Immature natural killer cell (primary cell): ENCODE results near the gene FOXF1. TPM values are rescaled to one million over a fixed set of nuclear protein-coding genes. Genes with fewer than 3 reads are reported as not detected.

Experiments
- DNase-seq, 3 donors: peaks; one replicate each; pipeline ENCODE4 v3.0.0; 2022; ENCODE audit warnings: mixed read lengths in 1 of 3
- H3K27ac Mint-ChIP-seq, 6 donors: one replicate each; pipeline ENCODE4 v1.8.0; 2020; ENCODE audit warnings: mixed read lengths in 6 of 6, mild to moderate bottlenecking in 5 of 6, inconsistent platforms in 4 of 6, moderate library complexity in 3 of 6
- H3K27me3 Mint-ChIP-seq, 3 donors: one replicate each; pipeline ENCODE4 v1.8.0; 2020 to 2021; ENCODE audit warnings: low read depth in 3 of 3, mild to moderate bottlenecking in 3 of 3, mixed read lengths in 3 of 3, moderate library complexity in 3 of 3, inconsistent platforms in 1 of 3
- H3K36me3 Mint-ChIP-seq, 3 donors: one replicate each; pipeline ENCODE4 v1.8.0; 2020; ENCODE audit warnings: mixed read lengths in 3 of 3, inconsistent platforms in 2 of 3, mild to moderate bottlenecking in 2 of 3
- H3K4me1 Mint-ChIP-seq, 2 donors: one replicate each; pipeline ENCODE4 v1.8.0; 2020; ENCODE audit warnings: inconsistent platforms in 2 of 2, mild to moderate bottlenecking in 2 of 2, mixed read lengths in 2 of 2, moderate library complexity in 1 of 2
- H3K4me3 Mint-ChIP-seq, 5 donors: one replicate each; pipeline ENCODE4 v1.8.0; 2020; ENCODE audit warnings: mild to moderate bottlenecking in 5 of 5, mixed read lengths in 5 of 5, inconsistent platforms in 3 of 5, moderate library complexity in 3 of 5
- H3K9me3 Mint-ChIP-seq, 6 donors: one replicate each; pipeline ENCODE4 v1.8.0; 2020; ENCODE audit warnings: mild to moderate bottlenecking in 6 of 6, mixed read lengths in 6 of 6, inconsistent platforms in 4 of 6, moderate library complexity in 3 of 6
- polyA plus RNA-seq, 3 donors: library from polyadenylated mRNA; unstranded; fragments of 300-500 nt; fragmentation: Illumina TruSeq; gene quantifications; one replicate each; pipeline ENCODE4 v1.2.3, GENCODE V29; 2021

Gene FOXF1
- polyA plus RNA-seq, 3 donors from 2014 or later = not detected

- Mint-ChIP-seq H3K27me3 (peaks cover 38 to 55% (median 49%) of the 10 kb centered on the region in 3 donors), H3K4me3 (peak overlapping the region in 1 of 5 donors; percentile 63), H3K4me1 (peaks cover 13 to 24% of the 10 kb centered on the region in 2 donors), H3K9me3 (peaks cover 0 to 2% (median 0%) of the 10 kb centered on the region in 6 donors), H3K27ac (no peak overlapping the region), H3K36me3 (peaks cover 3 to 7% (median 3%) of the 10 kb centered on the region in 3 donors)
- DNase-seq = no peak
Measured at GRCh38 chr16:86504315-86505184, 5.8 kb upstream of the FOXF1 start.

- peaks cover 0 to 2% (median 0%) of the 10 kb centered on the region in 6 donors for H3K9me3 Mint-ChIP-seq
- H3K4me3 Mint-ChIP-seq = peak overlapping the region in 1 of 5 donors; percentile 63
- peaks cover 32 to 52% (median 49%) of the 10 kb centered on the region in 3 donors for H3K27me3 Mint-ChIP-seq
- H3K36me3 Mint-ChIP-seq = peaks cover 3 to 7% (median 3%) of the 10 kb centered on the region in 3 donors
- no peak for DNase-seq
- H3K27ac Mint-ChIP-seq = no peak overlapping the region
- peaks cover 13 to 24% of the 10 kb centered on the region in 2 donors for H3K4me1 Mint-ChIP-seq
Measured at GRCh38 chr16:86505185-86505898, 5.0 kb upstream of the FOXF1 start.

- DNase-seq = no peak
- peaks cover 16 to 24% of the 10 kb centered on the region in 2 donors for H3K4me1 Mint-ChIP-seq
- H3K4me3 Mint-ChIP-seq = peak overlapping the region in 3 of 5 donors; percentile 15 to 54 (median 21)
- peaks cover 0 to 2% (median 0%) of the 10 kb centered on the region in 6 donors for H3K9me3 Mint-ChIP-seq
- H3K27ac Mint-ChIP-seq = no peak overlapping the region
- peaks cover 3 to 7% (median 3%) of the 10 kb centered on the region in 3 donors for H3K36me3 Mint-ChIP-seq
- peaks cover 32 to 50% (median 49%) of the 10 kb centered on the region in 3 donors for H3K27me3 Mint-ChIP-seq
Measured at GRCh38 chr16:86505899-86506864, 4.1 kb upstream of the FOXF1 start.

GRCh38 chr16:86507173-86508027 is 2.9 kb upstream of the FOXF1 start:
- Mint-ChIP-seq H3K9me3 (peaks cover 0 to 2% (median 0%) of the 10 kb centered on the region in 6 donors), H3K27ac (no peak overlapping the region), H3K27me3 (peaks cover 29 to 46% (median 41%) of the 10 kb centered on the region in 3 donors), H3K36me3 (peaks cover 0 to 7% (median 3%) of the 10 kb centered on the region in 3 donors), H3K4me1 (peaks cover 16 to 24% of the 10 kb centered on the region in 2 donors), H3K4me3 (peak overlapping the region in 3 of 5 donors; percentile 65 to 74 (median 72))
- DNase-seq = no peak

GRCh38 chr16:86508028-86508946 is 2.0 kb upstream of the FOXF1 start:
- H3K4me3 Mint-ChIP-seq = peak overlapping the region in 3 of 5 donors; percentile 65 to 74 (median 72)
- H3K36me3 Mint-ChIP-seq = peaks cover 0 to 7% (median 3%) of the 10 kb centered on the region in 3 donors
- peaks cover 16 to 24% of the 10 kb centered on the region in 2 donors for H3K4me1 Mint-ChIP-seq
- DNase-seq = no peak
- H3K9me3 Mint-ChIP-seq = peaks cover 0 to 2% (median 0%) of the 10 kb centered on the region in 6 donors
- H3K27me3 Mint-ChIP-seq = peaks cover 29 to 44% (median 39%) of the 10 kb centered on the region in 3 donors
- H3K27ac Mint-ChIP-seq = no peak overlapping the region

- Mint-ChIP-seq H3K4me3 (peak overlapping the region; percentile 61 to 91 (median 77)), H3K27ac (peak overlapping the region in 1 of 6 donors; percentile 59), H3K9me3 (peaks cover 0 to 2% (median 0%) of the 10 kb centered on the region in 6 donors), H3K4me1 (peaks cover 16 to 29% of the 10 kb centered on the region in 2 donors), H3K36me3 (peaks cover 0 to 11% (median 3%) of the 10 kb centered on the region in 3 donors), H3K27me3 (peaks cover 31 to 39% (median 37%) of the 10 kb centered on the region in 3 donors)
- peak in 2 of 3 donors; percentile 7 to 9 for DNase-seq
Measured at GRCh38 chr16:86508947-86509758, 1.2 kb upstream of the FOXF1 start.

GRCh38 chr16:86509759-86510464 is 415 bp upstream of the FOXF1 start:
- H3K4me3 Mint-ChIP-seq = peak overlapping the region in 1 of 5 donors; percentile 77
- H3K4me1 Mint-ChIP-seq = peaks cover 16 to 29% of the 10 kb centered on the region in 2 donors
- H3K27ac Mint-ChIP-seq = no peak overlapping the region
- H3K36me3 Mint-ChIP-seq = peaks cover 0 to 11% (median 3%) of the 10 kb centered on the region in 3 donors
- H3K9me3 Mint-ChIP-seq = peaks cover 0 to 2% (median 0%) of the 10 kb centered on the region in 6 donors
- DNase-seq = no peak
- H3K27me3 Mint-ChIP-seq = peaks cover 28 to 38% (median 34%) of the 10 kb centered on the region in 3 donors

GRCh38 chr16:86511317-86512161 is 1.2 kb downstream of the FOXF1 start:
- peaks cover 0 to 8% (median under 1%) of the 10 kb centered on the region in 3 donors for H3K36me3 Mint-ChIP-seq
- peaks cover 21 to 29% (median 25%) of the 10 kb centered on the region in 3 donors for H3K27me3 Mint-ChIP-seq
- peaks cover 0 to 2% (median 0%) of the 10 kb centered on the region in 6 donors for H3K9me3 Mint-ChIP-seq
- H3K27ac Mint-ChIP-seq = no peak overlapping the region
- no peak for DNase-seq
- H3K4me3 Mint-ChIP-seq = peak overlapping the region in 3 of 5 donors; percentile 33 to 55 (median 48)
- peaks cover 11 to 21% of the 10 kb centered on the region in 2 donors for H3K4me1 Mint-ChIP-seq

- Mint-ChIP-seq H3K27ac (no peak overlapping the region), H3K27me3 (peaks cover 20 to 27% (median 25%) of the 10 kb centered on the region in 3 donors), H3K4me3 (no peak overlapping the region)
Measured at GRCh38 chr16:86512301-86512859, 2.1 kb downstream of the FOXF1 start.

More at GRCh38 chr16:86512301-86512859, 2.1 kb downstream of the FOXF1 start:
- Mint-ChIP-seq H3K4me1 (peaks cover 11 to 18% of the 10 kb centered on the region in 2 donors), H3K9me3 (no peaks in the 10 kb centered on the region), H3K36me3 (peaks cover 0 to 7% (median 0%) of the 10 kb centered on the region in 3 donors)
- no peak for DNase-seq
